KG1 (cell line): Measurements from ENCODE around the gene TMED10.
"Not testable (repeated sequence)": the region's sequence is repeated elsewhere in the genome, so short reads cannot be mapped to it uniquely, and the experiment has no call there.

ENCODE experiments used
- DNase-seq: peaks from one replicate; lab custom pipeline; 2025; lab: John Stamatoyannopoulos, UW

TMED10 gene

DNA sequence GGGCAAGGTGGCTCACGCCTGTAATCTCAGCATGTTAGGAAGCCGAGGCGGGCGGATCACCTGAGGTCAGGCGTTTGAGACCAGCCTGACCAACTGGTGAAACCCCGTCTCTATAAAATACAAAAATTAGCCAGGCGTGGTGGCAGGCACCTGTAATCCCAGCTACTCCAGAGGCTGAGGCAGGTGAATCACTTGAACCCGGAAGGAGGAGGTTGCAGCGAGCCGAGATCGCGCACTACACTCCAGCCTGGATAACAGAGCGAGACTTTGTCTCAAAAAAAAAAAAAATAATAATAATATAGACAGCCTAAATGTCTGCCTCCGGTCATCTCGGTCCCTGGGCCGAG is 49.0 kb downstream of the TMED10 start:
- DNase-seq, result not testable (repeated sequence)

DNA sequence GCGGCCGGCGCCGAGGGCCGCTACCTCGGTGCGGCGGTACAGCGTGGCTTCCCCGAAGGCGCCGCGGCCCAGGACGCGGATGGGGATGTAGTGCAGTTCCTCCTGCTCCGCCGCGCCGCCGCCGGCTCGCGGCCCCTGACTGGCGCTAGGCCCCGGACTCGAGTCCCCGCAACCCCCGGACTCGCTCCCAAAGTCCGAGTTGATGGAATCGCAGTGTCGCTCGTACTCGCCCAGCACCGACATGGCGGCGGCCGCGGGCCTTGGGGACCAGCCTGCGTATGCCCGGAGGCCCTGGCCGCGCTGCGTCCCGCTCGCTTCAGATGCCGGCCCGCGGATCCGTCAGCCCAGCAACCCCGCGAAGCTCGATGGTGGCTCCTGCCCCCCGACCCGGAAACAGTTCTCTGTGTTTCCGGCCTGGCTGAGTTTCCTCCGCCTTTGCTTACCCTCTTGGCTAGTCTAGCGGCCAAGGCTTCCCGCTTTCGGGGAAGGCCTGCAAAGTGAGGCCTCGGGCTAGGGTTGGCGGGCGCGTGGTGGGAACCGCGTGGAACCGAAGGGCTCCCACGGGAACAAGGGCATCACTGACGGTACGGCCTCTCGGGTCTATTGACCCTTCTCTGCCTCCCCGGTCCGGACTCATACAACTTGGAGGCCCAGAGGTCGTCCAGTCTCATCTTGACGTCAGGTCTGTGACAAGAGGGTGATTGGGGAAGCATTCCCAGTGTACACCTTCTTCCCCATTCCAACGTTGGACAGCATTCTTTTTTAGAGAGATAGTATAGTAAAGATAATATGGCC is 49.5 kb downstream of the TMED10 start, which contains the start of gene NEK9:
TSS of gene NEK9 (minus strand) at position 370 of the 795 bp plus-strand sequence. CDS start at position 243, 127 bp downstream.
- peak; percentile 72 for DNase-seq

DNA sequence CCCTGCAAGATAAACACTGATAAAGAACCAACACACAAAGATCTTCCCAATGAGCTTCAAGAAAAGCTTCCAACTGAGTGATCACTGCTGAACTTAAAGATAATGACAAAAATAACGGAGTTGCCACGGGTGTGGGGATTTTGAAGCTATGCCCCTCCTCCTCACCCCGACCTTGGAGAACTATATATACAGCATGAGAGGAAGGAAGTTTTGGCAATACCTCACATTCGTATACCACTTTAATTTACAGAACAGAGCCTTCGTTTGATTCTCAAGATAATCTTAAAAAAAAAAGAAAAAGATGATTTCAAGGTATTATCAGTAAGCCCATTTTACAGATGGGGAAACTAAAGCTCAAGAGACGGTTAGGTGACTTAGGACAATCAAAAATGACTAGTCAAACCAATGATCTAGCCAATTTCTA is 50.3 kb downstream of the TMED10 start:
- no peak for DNase-seq

DNA sequence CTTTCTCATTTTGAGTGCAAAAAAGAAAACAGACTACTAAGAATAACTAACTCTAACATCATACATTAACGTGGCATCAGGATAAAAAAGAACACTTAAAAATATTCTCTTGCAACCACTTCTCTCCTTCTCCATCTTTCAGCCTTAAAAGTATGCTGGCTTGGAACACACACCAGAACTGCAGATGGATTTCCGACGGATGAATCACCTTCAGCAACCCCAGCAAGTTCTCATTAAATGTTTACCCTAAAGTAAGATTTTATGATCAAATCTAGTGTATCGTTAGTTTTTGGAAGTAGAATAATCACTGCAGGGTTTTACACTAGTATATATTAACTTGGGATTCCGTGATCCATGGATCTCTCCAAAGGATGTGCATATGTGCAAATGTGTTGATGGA is 50.8 kb downstream of the TMED10 start:
- DNase-seq, result no peak

DNA sequence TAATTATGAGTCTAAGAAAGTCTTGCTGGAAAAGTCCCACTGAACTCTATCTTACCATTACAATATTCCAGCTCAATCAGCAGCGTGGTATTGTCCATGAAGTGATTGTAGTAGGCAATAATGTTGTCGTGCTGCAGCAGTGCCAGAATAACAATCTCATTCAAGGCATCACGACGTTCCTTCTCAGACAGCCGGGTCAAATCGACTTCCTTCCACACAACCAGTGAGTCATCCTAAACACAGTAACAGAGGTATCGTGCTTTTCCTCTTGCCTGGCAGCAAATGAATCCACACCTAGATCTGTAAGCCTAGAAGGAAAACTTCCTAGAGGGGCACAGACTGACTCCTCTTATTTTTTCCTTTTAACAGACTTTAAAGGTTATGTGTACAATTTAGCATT is 52.4 kb downstream of the TMED10 start:
- no peak for DNase-seq

DNA sequence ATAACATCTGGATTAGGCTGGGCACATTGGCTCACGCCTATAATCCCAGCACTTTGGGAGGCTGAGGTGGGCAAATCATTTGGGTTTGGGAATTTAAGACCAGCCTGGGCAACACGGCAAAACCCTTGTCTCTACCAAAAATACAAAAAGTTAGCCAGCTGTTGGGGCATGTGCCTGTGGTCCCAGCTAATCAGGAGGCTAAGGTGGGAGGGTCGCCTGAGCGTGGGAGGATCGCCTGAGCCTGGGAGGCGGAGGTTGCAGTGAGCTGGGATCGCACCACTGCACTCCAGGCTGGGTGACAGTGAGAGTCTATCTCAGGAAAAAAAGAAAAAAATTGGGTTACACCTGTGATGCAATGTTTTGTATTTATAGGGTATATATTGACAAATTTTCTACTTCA is 54.9 kb downstream of the TMED10 start:
- DNase-seq, result no peak

DNA sequence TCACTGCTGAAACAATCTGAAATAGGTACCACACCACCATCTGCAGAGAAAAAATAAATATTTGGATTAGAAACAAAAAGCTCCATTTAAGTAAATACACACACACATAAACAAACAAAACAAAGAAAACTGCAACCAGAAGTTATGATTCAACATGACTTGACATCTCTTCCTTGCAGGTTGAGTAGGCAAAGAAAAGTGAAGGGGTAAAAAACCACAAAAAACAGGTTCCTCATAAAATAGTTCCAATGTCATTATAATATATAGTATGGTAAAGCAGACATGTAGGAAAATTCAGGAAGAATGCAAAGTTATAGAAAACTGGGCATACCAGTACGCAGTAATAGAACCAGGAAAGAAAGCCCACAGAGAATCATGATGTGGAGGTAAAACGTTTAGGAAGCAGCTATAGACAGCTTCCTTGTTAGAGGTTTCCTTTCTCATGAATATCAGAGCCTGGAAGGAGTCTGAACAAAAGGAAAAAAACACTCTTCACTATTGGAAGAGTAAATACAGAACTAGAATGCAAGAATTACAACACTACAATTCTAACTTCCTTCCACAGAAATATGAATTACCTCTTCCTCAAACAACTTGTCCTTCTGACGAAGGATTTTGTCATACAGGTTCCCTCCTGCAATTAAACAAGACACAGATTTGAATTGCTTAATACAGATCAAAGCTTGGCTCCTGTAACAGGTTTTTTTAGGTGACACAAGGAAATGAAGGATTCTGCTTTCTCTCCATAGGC is 55.7 kb downstream of the TMED10 start:
- no peak for DNase-seq

DNA sequence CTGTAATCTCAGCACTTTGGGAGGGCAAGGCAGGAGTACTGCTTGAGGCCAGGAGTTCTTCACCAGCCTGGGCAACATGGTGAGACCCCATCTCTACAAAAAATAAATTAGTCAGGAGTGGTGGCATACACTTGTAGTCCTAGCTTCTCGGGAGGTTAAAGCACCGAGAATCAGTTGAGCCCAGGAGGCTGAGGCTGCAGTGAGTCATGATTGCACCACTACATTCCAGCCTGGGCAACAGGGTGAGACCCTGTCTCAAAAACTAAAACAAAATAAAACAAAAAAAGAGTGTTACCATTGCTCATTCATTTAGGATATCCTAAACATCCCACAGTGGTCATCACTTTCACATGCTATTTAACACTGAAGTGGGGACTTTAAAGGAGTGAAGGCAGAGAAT is 57.4 kb downstream of the TMED10 start:
- DNase-seq, result no peak

DNA sequence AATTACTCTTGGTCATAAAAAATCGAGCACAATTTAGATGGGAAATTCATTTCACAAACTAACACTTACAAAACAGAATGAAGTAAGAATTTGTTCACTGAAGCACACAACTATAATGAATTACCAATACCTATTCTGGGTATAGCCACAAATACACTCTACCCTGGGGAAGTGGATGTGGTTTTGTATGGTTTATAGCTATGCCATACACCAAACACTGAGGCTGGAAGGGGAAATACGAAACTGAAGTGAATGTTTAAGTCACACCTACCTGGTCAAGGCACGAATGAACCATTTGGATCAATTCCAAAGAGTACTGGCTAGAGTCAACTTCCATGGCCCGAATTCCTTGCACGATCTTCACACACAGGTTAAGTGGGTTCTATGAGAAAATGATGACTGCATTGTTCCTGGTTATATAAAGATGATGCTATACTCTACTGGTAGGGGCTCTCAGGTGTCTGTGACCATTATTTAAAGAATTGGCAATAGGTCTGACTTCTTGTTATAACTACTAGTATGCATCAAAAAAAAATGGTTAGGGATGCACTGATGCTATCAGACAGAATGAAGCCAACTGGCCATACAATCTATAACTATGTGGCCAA is 62.4 kb downstream of the TMED10 start:
- no peak for DNase-seq

DNA sequence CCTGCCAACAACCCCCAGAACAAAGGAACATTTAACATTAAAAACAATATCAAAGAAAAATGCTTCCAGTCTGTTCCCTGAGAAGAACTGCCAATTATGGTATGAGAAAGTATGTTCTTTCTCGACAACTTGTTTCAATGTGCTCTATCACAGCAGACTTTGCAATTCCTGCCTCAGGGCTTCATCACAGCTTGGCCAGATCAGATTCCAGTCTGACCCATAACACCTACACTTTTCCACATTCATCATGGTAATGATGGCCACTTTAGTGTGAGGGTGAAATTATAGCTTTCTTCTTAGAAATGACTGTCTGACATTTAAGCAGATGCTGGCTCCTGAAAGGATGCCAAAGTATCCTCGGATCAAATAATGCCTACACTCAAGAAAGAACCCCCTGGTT is 66.5 kb downstream of the TMED10 start:
- no peak for DNase-seq

DNA sequence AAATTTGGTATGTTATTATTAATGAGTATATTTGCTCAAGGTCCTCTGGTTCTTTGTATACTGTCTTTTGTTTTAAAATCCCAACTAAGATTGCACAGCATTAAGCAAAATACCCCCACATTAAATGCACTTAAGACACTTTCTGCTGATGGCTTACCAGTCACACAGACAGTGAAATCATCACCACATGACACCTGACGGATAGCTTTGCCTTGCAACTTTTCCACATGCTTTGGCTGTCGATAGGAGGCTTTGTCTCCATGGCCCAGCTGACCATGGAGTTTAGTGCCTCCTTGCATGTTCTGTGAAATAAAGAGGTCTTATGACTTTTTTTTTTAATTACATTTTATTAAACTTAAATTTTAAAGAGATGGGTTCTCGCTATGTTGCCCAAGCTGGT is 69.2 kb downstream of the TMED10 start:
- no peak for DNase-seq

DNA sequence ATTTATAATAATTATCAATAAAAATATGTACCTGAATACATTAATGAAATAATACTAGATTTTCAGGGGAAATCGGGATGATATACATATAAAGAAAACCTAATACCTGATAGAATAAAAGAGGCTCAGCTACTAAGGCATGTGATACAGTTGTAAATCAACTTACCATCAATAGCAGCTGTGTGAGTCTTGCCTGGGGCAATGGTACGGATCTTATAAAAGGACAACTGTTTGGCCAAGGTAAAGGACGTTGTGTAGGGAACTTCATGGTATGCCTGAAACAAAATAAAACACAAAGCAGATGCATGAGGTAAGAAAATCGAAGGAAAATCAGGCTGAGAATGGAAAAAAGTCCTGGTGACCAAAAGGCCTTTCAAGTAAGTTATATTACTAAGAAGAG is 74.9 kb downstream of the TMED10 start:
- DNase-seq, result no peak

DNA sequence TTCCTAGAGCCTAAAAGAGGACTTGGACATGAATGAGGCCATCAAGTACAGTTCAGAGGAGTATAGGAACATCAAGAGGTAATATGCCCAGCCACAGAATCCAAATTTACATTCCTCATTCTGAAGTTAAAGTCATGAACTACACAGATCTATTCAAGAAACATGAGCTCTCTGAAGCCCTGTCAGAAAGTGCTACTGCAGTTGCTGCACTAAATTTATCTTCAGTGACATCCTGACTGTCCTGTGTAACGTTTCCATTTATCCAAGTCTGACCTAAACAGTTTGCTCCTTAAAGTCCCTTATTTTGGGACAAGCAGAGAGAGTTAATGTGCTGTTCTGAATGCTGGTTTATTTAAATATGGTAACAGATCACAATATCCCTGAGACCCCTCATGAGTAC is 77.7 kb downstream of the TMED10 start:
- no peak for DNase-seq

DNA sequence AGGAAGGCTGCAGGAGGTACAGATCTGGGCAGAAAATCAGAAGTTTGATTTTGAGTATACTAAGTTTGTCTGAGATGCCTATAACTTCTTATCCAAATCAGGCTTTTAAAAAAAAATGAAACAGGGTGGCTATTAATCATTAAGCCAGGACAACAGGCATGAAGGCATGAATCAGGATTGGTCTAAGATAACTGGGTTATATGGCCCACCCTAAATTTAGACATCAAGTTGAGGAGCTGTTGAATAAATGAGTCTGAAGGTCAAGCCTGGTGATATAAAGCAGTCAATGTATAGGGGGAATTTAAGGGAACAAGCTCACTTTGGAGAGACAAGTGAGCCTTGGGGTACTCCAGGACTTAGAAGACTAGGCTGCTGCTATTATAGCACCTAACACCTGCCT is 78.2 kb downstream of the TMED10 start:
- no peak for DNase-seq

DNA sequence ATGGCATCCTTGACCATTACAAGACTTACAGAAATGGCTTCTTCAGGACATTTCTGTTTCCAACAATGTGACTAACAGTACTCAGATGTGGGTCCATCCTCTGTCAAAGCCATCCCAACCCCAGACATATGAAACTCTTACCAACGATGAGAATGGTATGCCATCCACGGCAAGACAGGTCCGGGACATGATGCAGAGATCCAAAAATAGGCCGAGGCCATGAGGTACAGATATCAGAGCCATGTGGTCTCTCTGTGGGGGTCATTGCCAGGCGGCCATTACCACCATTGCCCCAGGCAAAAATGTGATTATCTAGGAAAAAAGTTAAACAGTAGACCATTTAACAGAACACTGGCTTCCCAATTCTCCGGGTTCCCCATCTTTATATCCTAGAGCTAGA is 79.5 kb downstream of the TMED10 start:
- no peak for DNase-seq

DNA sequence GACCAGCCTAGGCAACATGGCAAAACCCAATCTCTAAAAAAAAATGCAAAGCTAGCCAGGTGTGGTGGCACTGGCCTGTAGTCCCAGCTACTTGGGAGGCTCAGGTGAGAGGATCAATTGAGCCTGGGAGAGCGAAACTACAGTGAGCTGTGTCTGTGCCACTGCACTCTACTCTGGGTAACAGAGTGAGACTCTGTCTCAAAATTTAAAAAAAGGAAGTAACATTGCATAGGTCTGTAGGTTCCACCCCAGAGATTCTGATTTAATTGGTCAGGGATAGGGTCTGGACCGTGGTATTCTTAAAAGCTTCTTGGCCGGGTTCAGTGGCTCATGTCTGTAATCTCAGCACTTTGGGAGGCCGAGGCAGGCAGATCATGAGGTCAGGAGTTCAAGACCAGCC is 80.7 kb downstream of the TMED10 start:
- DNase-seq, result no peak

DNA sequence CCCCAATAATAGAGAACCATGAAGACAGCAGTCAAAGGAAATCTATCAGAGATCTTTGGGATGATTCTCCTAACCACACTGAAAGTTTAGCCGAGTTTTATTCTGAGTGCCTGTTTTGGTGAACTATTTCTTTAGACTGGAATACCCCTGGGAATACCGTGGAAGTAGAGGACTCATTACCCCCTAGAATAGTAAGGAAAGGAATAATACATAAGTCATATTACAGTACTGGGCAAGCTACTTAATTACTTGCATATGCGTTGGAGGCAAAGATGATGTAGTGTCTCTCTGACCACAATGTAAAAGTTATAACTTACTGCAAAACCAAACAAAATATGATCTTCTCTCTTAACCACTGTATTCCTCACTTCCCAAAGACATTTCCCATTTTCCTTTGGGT is 81.5 kb downstream of the TMED10 start:
- DNase-seq, result no peak

DNA sequence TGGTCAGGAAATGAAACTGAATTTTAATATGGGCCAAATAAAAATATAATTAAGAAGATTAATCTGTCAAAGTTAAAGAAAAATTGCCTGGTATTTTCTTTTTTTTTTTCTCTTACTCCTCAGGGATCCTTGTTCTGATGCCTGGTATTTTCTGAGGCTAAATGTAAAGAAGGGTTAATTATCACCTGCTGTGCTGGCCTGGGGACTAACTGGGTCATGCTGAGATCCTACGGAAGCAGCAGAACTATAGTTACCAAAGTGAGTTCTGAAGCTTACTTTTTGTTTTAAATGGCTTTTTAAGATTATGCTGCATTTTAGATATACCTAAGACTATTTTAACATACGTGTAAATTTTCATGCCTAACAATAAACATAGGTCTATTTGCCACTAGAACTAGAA is 83.7 kb downstream of the TMED10 start:
- no peak for DNase-seq

DNA sequence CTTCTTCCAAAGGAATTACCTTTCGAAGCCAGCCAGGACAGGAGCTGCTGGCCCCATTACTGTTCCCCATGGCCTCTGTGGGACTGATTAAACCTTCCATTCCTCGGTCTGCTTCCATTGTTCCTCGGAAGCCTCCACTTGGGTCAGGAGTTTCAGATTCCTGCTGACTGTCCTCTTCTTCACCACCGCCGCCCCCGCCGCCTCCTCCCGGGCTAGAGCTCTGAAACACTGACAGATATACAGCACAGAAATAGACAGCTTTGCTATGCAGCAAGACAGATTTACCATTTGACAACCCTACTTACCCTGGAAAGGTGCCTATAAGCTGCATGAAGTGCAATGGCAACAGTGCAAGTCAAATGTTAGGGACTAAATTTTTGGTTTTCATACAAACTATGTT is 85.2 kb downstream of the TMED10 start:
- DNase-seq, result no peak

DNA sequence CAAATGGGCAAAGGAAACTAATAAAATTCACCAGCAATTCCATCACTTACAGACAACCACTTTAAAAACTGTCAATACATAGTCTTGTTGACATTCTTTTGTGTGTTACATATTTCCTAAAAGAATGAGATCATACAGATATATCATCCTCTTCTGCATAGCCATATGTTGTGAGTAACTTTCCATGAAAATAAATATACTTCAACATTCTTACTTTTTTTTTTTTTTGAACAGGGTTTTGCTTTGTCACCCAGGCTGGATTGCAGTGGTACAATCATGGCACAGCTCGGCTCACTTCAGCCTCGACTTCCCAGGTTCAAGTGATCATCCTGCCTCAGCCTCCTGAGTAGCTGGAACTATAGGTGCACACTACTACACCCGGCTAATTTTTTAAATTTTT is 86.1 kb downstream of the TMED10 start:
- no peak for DNase-seq

DNA sequence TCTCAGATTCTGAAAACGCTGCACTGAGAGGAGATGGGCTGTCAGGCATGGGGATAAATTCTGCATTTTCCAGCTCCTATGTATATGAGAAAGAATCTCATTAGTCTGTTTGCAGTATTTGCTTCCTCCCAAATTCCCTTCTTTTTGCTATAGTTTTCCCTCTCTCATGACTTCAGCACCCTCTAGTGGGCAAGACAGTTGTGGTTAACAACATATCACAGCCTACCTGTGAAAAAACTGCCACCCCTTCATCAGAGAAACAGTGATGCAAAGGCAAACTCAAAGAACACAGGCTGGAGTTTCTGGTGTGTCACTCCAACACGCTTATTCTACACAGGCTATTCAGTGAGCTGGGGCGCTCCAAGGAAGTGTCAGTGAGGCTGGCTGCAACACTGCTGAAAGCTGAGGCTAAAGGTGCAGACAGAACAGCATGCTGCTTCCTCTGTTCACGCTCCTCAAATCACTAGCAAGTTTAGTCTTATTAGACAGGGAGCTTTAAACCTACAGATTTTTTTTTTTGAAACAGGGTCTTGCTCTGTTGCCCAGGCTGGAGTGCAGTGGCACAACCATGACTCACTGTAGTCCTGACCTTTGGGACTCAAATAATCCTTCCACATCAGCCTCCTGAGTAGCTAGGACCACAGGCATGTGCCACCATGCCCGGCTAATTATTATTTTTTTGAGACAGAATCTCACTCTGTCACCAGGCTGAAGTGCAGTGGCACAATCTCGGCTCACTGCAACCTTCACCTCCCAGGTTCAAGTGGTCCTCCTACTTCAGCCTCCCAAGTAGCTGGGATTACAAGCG is 87.6 kb downstream of the TMED10 start:
- DNase-seq, result peak; percentile 30

DNA sequence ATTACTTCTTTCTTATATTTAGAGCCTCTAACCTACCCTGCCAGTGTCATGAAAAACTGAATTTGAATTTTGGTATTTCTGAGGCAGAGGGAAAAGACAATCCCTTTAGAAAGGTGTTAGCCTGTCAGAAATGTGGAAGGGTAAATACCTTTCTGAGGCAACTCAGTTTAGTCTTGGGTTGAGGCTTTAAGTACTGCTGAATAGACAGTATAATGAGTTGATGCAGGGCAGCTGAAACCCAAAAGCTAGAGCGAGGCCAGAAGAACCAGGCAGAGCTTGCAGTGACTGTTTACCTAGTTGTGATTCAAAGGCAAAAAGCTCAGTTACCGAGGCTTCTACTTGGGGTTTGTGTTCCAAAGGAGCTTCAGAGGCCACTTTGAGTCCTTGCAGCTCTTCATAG is 88.3 kb downstream of the TMED10 start:
- no peak for DNase-seq
